HG02943 (cell line): ENCODE results near the gene RBPJL.
A peak's percentile ranks its signal among the peaks of the same experiment; 100 is the strongest.

Experiments
- ATAC-seq: cut with Tn5 transposase; IDR thresholded peaks from one replicate; pipeline ENCODE4 v1.9.1; 2021; ENCODE audit warnings: mild to moderate bottlenecking, low read depth, moderate library complexity; ENCODE audit not compliant: unreplicated experiment

The RBPJL gene

GRCh38 chr20:45316150-45317080 is 9.8 kb downstream of the RBPJL start:
- ATAC-seq = no peak

GRCh38 chr20:45317826-45318225 is 11.2 kb downstream of the RBPJL start:
- no peak for ATAC-seq

GRCh38 chr20:45318386-45318939 is 11.8 kb downstream of the RBPJL start:
- ATAC-seq = no peak

GRCh38 chr20:45318948-45319347 is 12.3 kb downstream of the RBPJL start:
- ATAC-seq = no peak

GRCh38 chr20:45320948-45321595 is 14.4 kb downstream of the RBPJL start:
- peak; percentile 63 for ATAC-seq

- no peak for ATAC-seq
Measured at GRCh38 chr20:45322952-45323383, 16.3 kb downstream of the RBPJL start.

GRCh38 chr20:45323731-45324130 is 17.1 kb downstream of the RBPJL start:
- no peak for ATAC-seq

GRCh38 chr20:45325371-45325770 is 18.7 kb downstream of the RBPJL start:
- no peak for ATAC-seq

GRCh38 chr20:45328451-45328850 is 21.8 kb downstream of the RBPJL start:
- ATAC-seq = no peak

- no peak for ATAC-seq
Measured at GRCh38 chr20:45329497-45330319, 23.1 kb downstream of the RBPJL start.

GRCh38 chr20:45330476-45330875 is 23.8 kb downstream of the RBPJL start:
- no peak for ATAC-seq

GRCh38 chr20:45336530-45337366 is 30.1 kb downstream of the RBPJL start:
- ATAC-seq = no peak

- no peak for ATAC-seq
Measured at GRCh38 chr20:45337367-45338120, 30.9 kb downstream of the RBPJL start.

- no peak for ATAC-seq
Measured at GRCh38 chr20:45338121-45339030, 31.7 kb downstream of the RBPJL start.

GRCh38 chr20:45339084-45339483 is 32.4 kb downstream of the RBPJL start:
- no peak for ATAC-seq

- no peak for ATAC-seq
Measured at GRCh38 chr20:45339799-45340198, 33.2 kb downstream of the RBPJL start.

- no peak for ATAC-seq
Measured at GRCh38 chr20:45340236-45340847, 33.7 kb downstream of the RBPJL start.

- ATAC-seq = no peak
Measured at GRCh38 chr20:45340951-45341350, 34.3 kb downstream of the RBPJL start.
